Psoas muscle (tissue), 8 donors: ENCODE results near the gene L2HGDH. TPM values are rescaled to one million over a fixed set of nuclear protein-coding genes. Genes with fewer than 3 reads are reported as not detected.

Source experiments
- ATAC-seq, 4 donors: fragments of 200-7000 bp; cut with Tn5 transposase; one replicate each; pipeline ENCODE4 v1.9.1; 2020; ENCODE audit warnings: moderate library complexity in 3 of 4, mild to moderate bottlenecking in 2 of 4
- DNase-seq, 2 donors: peaks; one replicate each; pipeline ENCODE4 v3.0.0-alpha.2; 2020
- H3K27ac ChIP-seq: fragments of 200-600 bp; one replicate; pipeline ENCODE4 v1.8.0; 2022
- H3K27me3 ChIP-seq, 3 donors: fragments of 200-600 bp in 1 of 3; one replicate each; pipeline versions ENCODE4 v1.6.1 to v1.8.0; 2013 to 2022; ENCODE audit warnings: low read length in 2 of 3, mild to moderate bottlenecking in 2 of 3, moderate library complexity in 1 of 3; ENCODE audit not compliant: insufficient read depth in 3 of 3
- H3K36me3 ChIP-seq, 2 donors: fragments of 200-600 bp in 1 of 2; one replicate each; pipeline versions ENCODE4 v1.6.1 to v1.8.0; 2013 to 2022; ENCODE audit warnings: low read depth in 1 of 2, mild to moderate bottlenecking in 1 of 2, moderate library complexity in 1 of 2; ENCODE audit not compliant: insufficient read depth in 1 of 2
- H3K4me1 ChIP-seq: fragments of 200-600 bp; one replicate; pipeline ENCODE4 v1.8.0; 2022
- H3K4me3 ChIP-seq: fragments of 200-600 bp; one replicate; pipeline ENCODE4 v1.8.0; 2022; ENCODE audit warnings: mild to moderate bottlenecking
- H3K9me3 ChIP-seq: fragments of 200-600 bp; one replicate; pipeline ENCODE4 v1.8.0; 2022
- WGBS, 3 donors: extraction: QIAGEN DNeasy Blood & Tissue Kit; methylation state at CpG; one replicate each; pipeline versions ENCODE4 v1.1.6 to v1.1.7; 2013; 5-methylcytosine and 5-hydroxymethylcytosine counted together
- intact Hi-C, 2 donors: fragments of 100-400 bp; cut with DNase I; formaldehyde crosslinking; loops; one replicate each; pipeline versions ENCODE4 v1.11.0 to v1.14.2; 2022
- polyA plus RNA-seq, 3 donors: library from polyadenylated mRNA; stranded (reverse); fragments of 200-250 nt; gene quantifications; one replicate each; pipeline ENCODE4 v1.2.3, GENCODE V29; 2013
- total RNA-seq, 4 donors: library from RNA; stranded (reverse); fragmentation: NEBNext Ultra II Directional in 2 of 4; extraction: Animal tissue kit (Norgen Biotek cat#: 25700) in 2 of 4; gene quantifications; one replicate each; pipeline versions ENCODE4 v1.2.1 to v1.2.4, GENCODE V29; 2021 to 2023
- TF ChIP-seq, protein P1 (sequence below): fragments of 200-600 bp; IDR thresholded peaks from one replicate; pipeline ENCODE4 v1.8.0; 2022; ENCODE audit warnings: antibody characterized with exemption
- donor health status: healthy with polysubstance abuse.
- donor health status: DM: no; HTN: no; CAD: no; lungs with moderate emphysema.
- donor health status: Bipolar disorder and iron deficiency.
- donor health status: healthy.
- donor health status: DM: yes; HTN: yes; CAD: no.
- donor health status: DM: no; HTN: no; CAD: no.
- donor health status: DM: no; HTN: no; CAD: no.
- donor health status: DM: yes; HTN: yes; CAD: no.

L2HGDH gene
- total and polyA plus RNA-seq, 7 donors = 3.5 to 10.9 (median 10.0) TPM

DNA sequence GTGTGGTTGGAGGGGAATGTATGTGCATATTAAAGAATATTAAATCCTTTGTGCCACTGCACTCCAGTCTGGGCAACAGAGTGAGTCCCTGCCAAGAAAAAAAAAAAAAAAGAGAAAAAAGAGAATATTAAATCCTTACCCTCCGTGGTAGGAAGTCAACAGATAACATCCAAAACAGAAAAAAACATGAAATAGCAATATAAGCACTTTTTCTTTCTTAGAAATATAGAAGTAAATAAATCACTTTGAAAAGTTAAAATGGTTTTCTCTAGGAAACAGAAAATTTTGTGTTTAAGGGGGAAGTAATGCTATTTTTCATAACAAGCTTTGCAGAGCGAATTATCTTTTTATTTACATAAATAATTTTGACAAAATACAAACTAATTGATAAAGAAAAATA is 98.2 kb downstream of the L2HGDH start:
- intact Hi-C loops = no loop called here

DNA sequence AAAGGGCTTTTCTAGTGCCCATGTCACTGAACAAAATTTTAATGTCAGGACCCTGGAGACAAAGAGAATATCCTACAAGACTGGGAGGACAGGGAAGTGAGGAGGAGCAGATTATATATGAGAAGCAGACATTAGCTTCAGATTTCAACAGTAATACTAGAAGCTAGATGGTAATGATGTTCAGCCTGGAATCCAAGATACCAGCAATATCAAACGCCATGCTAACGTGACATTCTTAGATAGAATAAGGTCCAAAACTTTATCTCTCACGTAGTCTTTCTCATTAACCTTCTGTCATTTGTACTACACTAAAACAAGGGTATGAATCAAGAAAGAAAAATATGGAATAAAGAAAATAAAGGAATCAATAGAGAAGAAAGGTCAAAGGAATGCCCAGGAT is 99.3 kb downstream of the L2HGDH start:
- no peaks in the 10 kb centered on the region for H3K27me3 ChIP-seq
- intact Hi-C loops = no loop called here
- H3K4me1 ChIP-seq = peaks cover 36% of the 10 kb centered on the region
- H3K27ac ChIP-seq = peak overlapping the region; percentile 17
- TF ChIP-seq, protein P1, sequence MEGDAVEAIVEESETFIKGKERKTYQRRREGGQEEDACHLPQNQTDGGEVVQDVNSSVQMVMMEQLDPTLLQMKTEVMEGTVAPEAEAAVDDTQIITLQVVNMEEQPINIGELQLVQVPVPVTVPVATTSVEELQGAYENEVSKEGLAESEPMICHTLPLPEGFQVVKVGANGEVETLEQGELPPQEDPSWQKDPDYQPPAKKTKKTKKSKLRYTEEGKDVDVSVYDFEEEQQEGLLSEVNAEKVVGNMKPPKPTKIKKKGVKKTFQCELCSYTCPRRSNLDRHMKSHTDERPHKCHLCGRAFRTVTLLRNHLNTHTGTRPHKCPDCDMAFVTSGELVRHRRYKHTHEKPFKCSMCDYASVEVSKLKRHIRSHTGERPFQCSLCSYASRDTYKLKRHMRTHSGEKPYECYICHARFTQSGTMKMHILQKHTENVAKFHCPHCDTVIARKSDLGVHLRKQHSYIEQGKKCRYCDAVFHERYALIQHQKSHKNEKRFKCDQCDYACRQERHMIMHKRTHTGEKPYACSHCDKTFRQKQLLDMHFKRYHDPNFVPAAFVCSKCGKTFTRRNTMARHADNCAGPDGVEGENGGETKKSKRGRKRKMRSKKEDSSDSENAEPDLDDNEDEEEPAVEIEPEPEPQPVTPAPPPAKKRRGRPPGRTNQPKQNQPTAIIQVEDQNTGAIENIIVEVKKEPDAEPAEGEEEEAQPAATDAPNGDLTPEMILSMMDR = no peak
- WGBS, 3 donors = 20 to 26% (median 24%) methylated on average over 3 of the region's 3 CpGs
- H3K36me3 ChIP-seq = no peaks in the 10 kb centered on the region
- ATAC-seq = no peak
- H3K9me3 ChIP-seq = no peaks in the 10 kb centered on the region
- DNase-seq = no peak
- no peak overlapping the region for H3K4me3 ChIP-seq

More for the DNA sequence above, 98.2 kb downstream of the L2HGDH start:
- peaks cover 41% of the 10 kb centered on the region for H3K4me1 ChIP-seq
- ATAC-seq (no peak), DNase-seq (no peak)
- H3K9me3 ChIP-seq = no peaks in the 10 kb centered on the region
- 56 to 62% (median 59%) methylated on average over 2 of the region's 2 CpGs for WGBS, 3 donors
- no peaks in the 10 kb centered on the region for H3K27me3 ChIP-seq
- H3K36me3 ChIP-seq = no peaks in the 10 kb centered on the region
- no peak overlapping the region for H3K27ac ChIP-seq
- TF ChIP-seq, protein P1 = no peak
- H3K4me3 ChIP-seq = no peak overlapping the region

DNA sequence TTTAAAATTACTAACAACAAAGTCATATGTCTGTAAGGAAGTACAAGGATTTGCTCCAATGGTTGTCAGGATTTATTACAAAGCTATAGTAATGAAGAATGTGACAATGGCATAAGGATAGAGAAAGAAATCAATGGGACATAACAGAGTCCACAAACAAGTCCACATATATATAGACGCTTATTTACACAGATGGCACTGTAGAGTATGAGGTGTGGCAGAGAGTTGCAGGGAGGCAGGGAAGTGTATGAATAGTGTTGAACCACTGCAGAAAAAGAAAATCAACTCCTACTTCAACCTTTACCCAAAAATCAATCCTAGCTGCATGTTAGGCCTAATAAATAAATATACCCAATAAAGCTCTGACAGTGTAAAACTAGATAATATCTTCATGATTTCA is 102.0 kb downstream of the L2HGDH start:
- intact Hi-C loops = no loop called here
- H3K27me3 ChIP-seq = no peaks in the 10 kb centered on the region
- WGBS, 3 donors = 56 to 71% (median 59%) methylated on average over 1 of the region's 1 CpG
- no peak for DNase-seq
- no peak overlapping the region for H3K4me3 ChIP-seq
- peaks cover 24% of the 10 kb centered on the region for H3K4me1 ChIP-seq
- H3K27ac ChIP-seq = no peak overlapping the region
- no peaks in the 10 kb centered on the region for H3K36me3 ChIP-seq
- ATAC-seq = peak in 2 of 4 donors; percentile 40 to 46
- H3K9me3 ChIP-seq = no peaks in the 10 kb centered on the region
- TF ChIP-seq, protein P1 = no peak

DNA sequence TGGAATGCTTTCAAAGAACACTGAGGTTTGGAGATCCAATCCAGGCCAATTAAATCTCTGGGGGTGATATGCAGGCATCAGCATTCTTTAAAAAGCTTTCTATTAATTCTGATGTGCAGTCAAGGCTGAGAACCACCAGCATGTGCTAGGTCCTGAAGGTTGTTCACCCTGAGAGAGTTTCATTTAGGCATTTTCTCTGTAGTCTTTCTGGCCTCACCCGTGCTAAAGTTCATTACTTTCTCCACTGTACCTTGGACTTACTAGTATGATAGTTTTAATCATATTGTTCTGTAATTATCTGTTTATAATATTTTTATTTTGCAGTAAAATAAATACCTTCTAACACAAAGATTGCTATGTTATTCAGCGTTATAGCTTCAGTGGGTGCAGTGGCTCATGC is 113.5 kb downstream of the L2HGDH start:
- H3K9me3 ChIP-seq = no peaks in the 10 kb centered on the region
- WGBS, 3 donors = 93 to 99% (median 94%) methylated on average over 2 of the region's 2 CpGs
- no peaks in the 10 kb centered on the region for H3K27me3 ChIP-seq
- H3K4me1 ChIP-seq = no peaks in the 10 kb centered on the region
- no peak overlapping the region for H3K4me3 ChIP-seq
- H3K27ac ChIP-seq = no peak overlapping the region
- DNase-seq (no peak), ATAC-seq (no peak)
- intact Hi-C loops = no loop called here
- peaks cover 0 to 84% of the 10 kb centered on the region in 2 donors for H3K36me3 ChIP-seq
- TF ChIP-seq, protein P1 = no peak

DNA sequence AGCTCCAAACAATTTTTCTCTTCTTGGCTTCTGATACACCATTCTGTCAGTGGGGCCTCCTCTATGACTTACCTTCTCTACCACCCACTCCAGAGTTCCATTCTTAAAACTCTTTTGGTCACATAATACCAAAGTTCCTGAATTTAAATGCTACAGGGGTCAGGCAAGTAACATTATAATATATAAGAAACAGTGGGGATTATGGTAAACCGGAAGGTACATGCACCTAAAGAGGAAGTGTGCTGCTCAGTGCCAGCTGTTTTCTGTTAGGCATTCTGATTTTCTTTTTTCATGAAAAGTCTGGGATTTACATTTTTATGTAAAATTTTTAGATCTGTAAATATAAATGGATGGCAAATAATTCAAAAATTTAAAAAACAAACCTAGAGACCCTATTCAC is 120.5 kb downstream of the L2HGDH start:
- intact Hi-C loops = no loop called here
- Histone ChIP-seq H3K4me3 (no peak overlapping the region), H3K4me1 (no peaks in the 10 kb centered on the region), H3K9me3 (no peaks in the 10 kb centered on the region), H3K27ac (no peak overlapping the region), H3K36me3 (peaks cover 0 to 51% of the 10 kb centered on the region in 2 donors), H3K27me3 (no peaks in the 10 kb centered on the region)
- TF ChIP-seq, protein P1 = no peak
- DNase-seq (no peak), ATAC-seq (no peak)
- WGBS, 3 donors = 81 to 91% (median 83%) methylated on average over 1 of the region's 1 CpG
